Gastroesophageal sphincter (tissue), 3 donors: ENCODE data around the gene MED25.

Source experiments
- EP300 ChIP-seq: sonication (generic); formaldehyde crosslinking; IDR thresholded peaks from one replicate; pipeline ENCODE4 v1.6.1; 2017; ENCODE audit warnings: antibody characterized with exemption, mild to moderate bottlenecking
- POLR2A ChIP-seq, 2 donors: fragments of 450-650 bp; IDR thresholded peaks; one replicate each; pipeline ENCODE4 v1.6.1; 2017; ENCODE audit warnings: antibody characterized with exemption in 2 of 2, mild to moderate bottlenecking in 2 of 2, moderate library complexity in 1 of 2
- POLR2AphosphoS5 ChIP-seq: sonication (generic); formaldehyde crosslinking; IDR thresholded peaks from one replicate; pipeline ENCODE4 v1.6.1; 2017; ENCODE audit warnings: antibody characterized with exemption
- TF ChIP-seq, protein P1 (sequence below), 4 experiments: fragments of 200-600 bp in 2 of 4; fragments of 450-650 bp in 2 of 4; sonication (generic) in 1 of 4; IDR thresholded peaks; one replicate each; pipeline ENCODE4 v1.5.1; 2017 to 2019; ENCODE audit warnings: antibody characterized with exemption in 4 of 4, mild to moderate bottlenecking in 2 of 4, moderate library complexity in 2 of 4

DNA sequence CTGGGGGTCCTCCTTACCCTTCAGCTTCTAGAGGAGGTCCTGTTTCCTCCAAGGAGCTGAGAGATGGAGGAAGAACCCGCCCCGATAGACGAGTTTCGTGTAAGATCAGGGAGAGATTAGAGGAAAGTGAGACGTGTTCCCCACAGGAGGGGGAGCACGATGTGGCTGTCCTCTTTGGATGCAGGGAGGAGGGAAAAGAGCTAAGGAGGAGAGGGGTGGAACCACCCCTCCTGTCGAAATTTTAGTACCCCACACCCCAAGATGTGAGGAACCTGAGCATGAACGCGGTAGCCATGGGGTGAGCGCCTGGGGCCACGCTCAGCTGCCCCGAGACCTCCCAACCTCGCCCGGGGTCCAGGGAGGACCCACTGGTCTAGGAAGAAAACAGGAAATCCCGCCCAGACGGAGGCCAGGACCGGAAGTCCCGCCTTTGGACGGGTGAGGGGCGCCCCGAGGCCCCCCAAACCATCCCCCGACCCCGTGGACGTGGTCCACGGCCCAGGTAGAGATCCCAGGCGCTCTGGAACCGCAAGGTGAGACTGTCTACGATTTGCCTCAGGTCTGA is 57.9 kb downstream of the MED25 start:
- TF ChIP-seq, protein P1, sequence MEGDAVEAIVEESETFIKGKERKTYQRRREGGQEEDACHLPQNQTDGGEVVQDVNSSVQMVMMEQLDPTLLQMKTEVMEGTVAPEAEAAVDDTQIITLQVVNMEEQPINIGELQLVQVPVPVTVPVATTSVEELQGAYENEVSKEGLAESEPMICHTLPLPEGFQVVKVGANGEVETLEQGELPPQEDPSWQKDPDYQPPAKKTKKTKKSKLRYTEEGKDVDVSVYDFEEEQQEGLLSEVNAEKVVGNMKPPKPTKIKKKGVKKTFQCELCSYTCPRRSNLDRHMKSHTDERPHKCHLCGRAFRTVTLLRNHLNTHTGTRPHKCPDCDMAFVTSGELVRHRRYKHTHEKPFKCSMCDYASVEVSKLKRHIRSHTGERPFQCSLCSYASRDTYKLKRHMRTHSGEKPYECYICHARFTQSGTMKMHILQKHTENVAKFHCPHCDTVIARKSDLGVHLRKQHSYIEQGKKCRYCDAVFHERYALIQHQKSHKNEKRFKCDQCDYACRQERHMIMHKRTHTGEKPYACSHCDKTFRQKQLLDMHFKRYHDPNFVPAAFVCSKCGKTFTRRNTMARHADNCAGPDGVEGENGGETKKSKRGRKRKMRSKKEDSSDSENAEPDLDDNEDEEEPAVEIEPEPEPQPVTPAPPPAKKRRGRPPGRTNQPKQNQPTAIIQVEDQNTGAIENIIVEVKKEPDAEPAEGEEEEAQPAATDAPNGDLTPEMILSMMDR (IDR thresholded peaks at IDR 0.05): no peak
- TF ChIP-seq EP300: no peak
- no peak for TF ChIP-seq POLR2AphosphoS5
- TF ChIP-seq POLR2A (IDR thresholded peaks at IDR 0.05): no peak
